Body of pancreas (tissue), 4 donors: ENCODE data around the gene DGKD.

ENCODE experiments used
- POLR2A ChIP-seq, 3 donors: fragments of 450-650 bp; IDR thresholded peaks; one replicate each; pipeline ENCODE4 v1.6.1; 2016; ENCODE audit warnings: antibody characterized with exemption in 3 of 3, mild to moderate bottlenecking in 2 of 3
- TF ChIP-seq, protein P1 (sequence below), 7 experiments: fragments of 450-650 bp in 4 of 7; fragments of 200-600 bp in 3 of 7; sonication (generic) in 3 of 7; IDR thresholded peaks; one replicate each; pipeline ENCODE4 v1.5.1; 2016 to 2019; ENCODE audit warnings: antibody characterized with exemption in 7 of 7

GRCh38 chr2:233486357-233486756 lies 132.1 kb downstream of the DGKD start:
- TF ChIP-seq, protein P1, sequence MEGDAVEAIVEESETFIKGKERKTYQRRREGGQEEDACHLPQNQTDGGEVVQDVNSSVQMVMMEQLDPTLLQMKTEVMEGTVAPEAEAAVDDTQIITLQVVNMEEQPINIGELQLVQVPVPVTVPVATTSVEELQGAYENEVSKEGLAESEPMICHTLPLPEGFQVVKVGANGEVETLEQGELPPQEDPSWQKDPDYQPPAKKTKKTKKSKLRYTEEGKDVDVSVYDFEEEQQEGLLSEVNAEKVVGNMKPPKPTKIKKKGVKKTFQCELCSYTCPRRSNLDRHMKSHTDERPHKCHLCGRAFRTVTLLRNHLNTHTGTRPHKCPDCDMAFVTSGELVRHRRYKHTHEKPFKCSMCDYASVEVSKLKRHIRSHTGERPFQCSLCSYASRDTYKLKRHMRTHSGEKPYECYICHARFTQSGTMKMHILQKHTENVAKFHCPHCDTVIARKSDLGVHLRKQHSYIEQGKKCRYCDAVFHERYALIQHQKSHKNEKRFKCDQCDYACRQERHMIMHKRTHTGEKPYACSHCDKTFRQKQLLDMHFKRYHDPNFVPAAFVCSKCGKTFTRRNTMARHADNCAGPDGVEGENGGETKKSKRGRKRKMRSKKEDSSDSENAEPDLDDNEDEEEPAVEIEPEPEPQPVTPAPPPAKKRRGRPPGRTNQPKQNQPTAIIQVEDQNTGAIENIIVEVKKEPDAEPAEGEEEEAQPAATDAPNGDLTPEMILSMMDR (IDR thresholded peaks at IDR 0.05) = no peak
- TF ChIP-seq POLR2A (IDR thresholded peaks at IDR 0.05) = no peak
